ENCODE measurements around the gene MARS1.

The MARS1 gene

DNA sequence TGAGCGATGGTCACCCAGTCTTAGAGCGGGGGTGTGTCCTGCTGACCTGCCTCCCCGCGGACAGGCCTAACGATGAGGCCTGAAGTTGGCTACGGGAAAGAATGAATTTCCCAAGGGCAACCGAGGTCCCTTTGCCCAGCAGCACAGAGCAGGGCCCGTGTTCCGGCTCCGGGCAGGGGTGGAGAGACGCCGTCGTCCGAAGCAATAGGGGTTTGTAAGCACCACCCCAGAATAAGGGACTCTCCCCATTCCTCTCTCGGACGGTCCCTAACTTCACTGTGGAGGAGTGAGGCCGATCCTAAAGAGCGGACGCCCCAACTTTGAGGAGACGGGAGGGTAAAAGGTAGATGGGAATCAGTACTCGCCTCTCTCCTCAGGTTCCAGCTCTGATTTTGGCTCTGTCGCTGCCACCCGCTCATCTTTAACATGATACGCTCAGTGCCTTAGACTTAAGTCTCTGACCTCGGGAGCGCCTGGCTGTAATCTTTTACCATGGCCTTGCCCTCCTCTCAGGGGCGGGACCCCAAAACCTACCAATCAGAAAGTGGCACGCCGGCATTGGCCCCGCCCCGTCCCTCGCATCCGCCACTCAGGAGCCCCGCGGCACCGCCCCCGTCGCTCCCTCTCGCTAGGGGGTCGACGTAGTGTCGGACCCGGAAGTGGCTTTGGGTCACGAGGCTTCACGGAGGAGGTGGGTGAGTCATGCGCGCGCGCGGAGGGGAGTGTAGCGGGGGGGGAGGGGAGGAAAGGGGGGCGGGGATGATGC is 32.4 kb downstream of the MARS1 start, which contains the start of gene DDIT3:
Gene DDIT3, minus strand, starts transcription at position 462 of the 766 bp plus-strand sequence. CDS start 3,108 bp downstream, outside the sequence.
- Histone ChIP-seq H3K36me3 (ENCODE audit: insufficient read depth, low read length) (peaks cover 62% of the 10 kb centered on the region), H3K9me3 (ENCODE audit: low read depth, low read length) (no peaks in the 10 kb centered on the region), H3K4me3 (peak within 1 kb of the TSS; percentile 94), H3K27ac (peak within 1 kb of the TSS; percentile 100), H3K9ac (ENCODE audit: insufficient read length) (peak within 1 kb of the TSS; percentile 98)
- DNase-seq (ENCODE audit: low read depth, low spot score): peak; percentile 88
- TF ChIP-seq POLR2AphosphoS5 (IDR thresholded peaks at IDR 0.05; ENCODE audit: borderline replicate concordance, low read depth, low read length): peak; percentile 99
- no peak for TF ChIP-seq EZH2 (IDR thresholded peaks at IDR 0.05)

DNA sequence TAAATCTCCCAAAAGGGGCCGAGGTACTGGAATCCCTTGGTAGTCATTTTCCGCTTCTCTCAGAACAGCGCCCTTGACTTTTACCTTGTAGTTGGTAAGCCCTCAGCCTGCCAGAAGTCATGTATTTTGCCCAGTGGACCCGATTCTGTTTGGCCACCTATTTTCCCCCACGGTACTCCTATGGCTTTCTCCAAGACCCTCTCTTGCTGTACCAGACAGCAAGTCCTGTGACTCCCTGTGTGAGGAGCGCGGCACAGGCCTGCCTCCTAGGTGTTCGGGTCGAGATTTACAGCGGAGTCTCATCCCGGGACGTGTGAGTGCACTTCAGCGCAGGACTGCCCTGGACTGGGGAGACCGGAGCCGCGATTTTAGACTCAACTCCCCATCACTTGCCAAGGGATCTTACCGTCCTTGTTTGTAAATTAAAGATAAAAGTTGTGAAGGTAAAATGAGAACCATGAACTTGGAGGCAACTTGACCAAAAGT is 33.7 kb downstream of the MARS1 start:
- peak overlapping the region; percentile 98 for H3K4me3 ChIP-seq
- peak overlapping the region; percentile 74 for H3K9ac ChIP-seq (ENCODE audit: insufficient read length)
- H3K36me3 ChIP-seq (ENCODE audit: insufficient read depth, low read length): peaks cover 62% of the 10 kb centered on the region
- no peaks in the 10 kb centered on the region for H3K9me3 ChIP-seq (ENCODE audit: low read depth, low read length)
- peak overlapping the region; percentile 100 for H3K27ac ChIP-seq
- TF ChIP-seq EZH2 (IDR thresholded peaks at IDR 0.05) (no peak), POLR2AphosphoS5 (IDR thresholded peaks at IDR 0.05; ENCODE audit: borderline replicate concordance, low read depth, low read length) (no peak; the same call in 1 of the 2 replicates), FOXP2 (optimal IDR thresholded peaks at IDR 0.05; ENCODE audit: control extremely low read depth, extremely low read length, insufficient read depth) (no peak)
- DNase-seq (ENCODE audit: low read depth, low spot score): no peak

DNA sequence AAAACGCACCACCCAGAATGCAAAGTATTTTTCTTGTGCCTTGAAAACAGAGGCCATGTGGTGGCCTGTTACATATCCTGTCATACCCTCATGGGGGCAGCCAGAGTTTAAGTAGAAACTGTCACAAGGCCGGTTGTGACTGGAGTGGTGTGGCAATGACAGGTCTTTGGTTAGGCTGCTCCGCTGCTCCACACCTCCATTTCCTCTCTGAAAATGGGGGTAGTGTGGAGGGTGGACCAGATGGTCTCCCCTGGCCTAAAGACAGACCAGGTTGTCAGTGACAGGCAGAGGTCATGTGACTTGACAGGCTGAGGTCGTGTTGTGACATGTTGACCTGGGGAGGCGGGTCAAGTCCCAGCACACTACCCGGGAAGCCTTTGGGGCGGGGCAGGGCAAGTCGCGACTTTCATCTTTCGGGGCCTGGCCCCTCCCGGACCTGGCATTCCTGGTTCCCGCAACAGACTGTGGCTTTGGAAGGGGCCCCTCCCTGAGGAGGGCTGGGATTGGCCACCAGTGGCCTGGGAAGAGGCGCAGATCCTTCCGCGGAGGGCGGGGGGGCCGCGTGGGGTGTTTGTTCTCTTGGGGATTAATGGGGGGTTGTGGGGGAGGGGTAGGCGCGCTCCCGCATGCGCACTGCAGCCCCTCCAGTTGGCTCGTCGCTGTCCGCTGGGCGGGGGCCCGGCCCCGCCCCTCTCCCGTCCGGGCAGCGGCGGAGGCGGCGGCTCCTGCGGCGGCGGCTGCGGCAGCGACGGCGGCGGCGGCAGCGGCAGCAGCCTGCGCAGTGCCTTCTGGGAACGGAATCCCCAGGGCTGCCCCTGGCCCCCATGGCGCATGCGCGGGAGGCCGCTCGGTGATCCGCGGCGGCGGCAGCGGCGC is 34.4 kb downstream of the MARS1 start, which contains the start of gene MBD6:
Gene MBD6, plus strand, starts transcription at position 814 of the 876 bp plus-strand sequence. CDS start 1,480 bp downstream, outside the sequence.
- peaks cover 62% of the 10 kb centered on the region for H3K36me3 ChIP-seq (ENCODE audit: insufficient read depth, low read length)
- H3K27ac ChIP-seq: peak within 1 kb of the TSS; percentile 100
- H3K9ac ChIP-seq (ENCODE audit: insufficient read length): peak within 1 kb of the TSS; percentile 91
- DNase-seq (ENCODE audit: low read depth, low spot score): peak; percentile 62
- H3K4me3 ChIP-seq: peak within 1 kb of the TSS; percentile 98
- H3K9me3 ChIP-seq (ENCODE audit: low read depth, low read length): no peaks in the 10 kb centered on the region
- TF ChIP-seq EZH2 (IDR thresholded peaks at IDR 0.05) (no peak), FOXP2 (optimal IDR thresholded peaks at IDR 0.05; ENCODE audit: control extremely low read depth, extremely low read length, insufficient read depth) (peak; percentile 81), POLR2AphosphoS5 (IDR thresholded peaks at IDR 0.05; ENCODE audit: borderline replicate concordance, low read depth, low read length) (0 out of 2 replicates have a peak, but pooled peaks have one; percentile 43)

DNA sequence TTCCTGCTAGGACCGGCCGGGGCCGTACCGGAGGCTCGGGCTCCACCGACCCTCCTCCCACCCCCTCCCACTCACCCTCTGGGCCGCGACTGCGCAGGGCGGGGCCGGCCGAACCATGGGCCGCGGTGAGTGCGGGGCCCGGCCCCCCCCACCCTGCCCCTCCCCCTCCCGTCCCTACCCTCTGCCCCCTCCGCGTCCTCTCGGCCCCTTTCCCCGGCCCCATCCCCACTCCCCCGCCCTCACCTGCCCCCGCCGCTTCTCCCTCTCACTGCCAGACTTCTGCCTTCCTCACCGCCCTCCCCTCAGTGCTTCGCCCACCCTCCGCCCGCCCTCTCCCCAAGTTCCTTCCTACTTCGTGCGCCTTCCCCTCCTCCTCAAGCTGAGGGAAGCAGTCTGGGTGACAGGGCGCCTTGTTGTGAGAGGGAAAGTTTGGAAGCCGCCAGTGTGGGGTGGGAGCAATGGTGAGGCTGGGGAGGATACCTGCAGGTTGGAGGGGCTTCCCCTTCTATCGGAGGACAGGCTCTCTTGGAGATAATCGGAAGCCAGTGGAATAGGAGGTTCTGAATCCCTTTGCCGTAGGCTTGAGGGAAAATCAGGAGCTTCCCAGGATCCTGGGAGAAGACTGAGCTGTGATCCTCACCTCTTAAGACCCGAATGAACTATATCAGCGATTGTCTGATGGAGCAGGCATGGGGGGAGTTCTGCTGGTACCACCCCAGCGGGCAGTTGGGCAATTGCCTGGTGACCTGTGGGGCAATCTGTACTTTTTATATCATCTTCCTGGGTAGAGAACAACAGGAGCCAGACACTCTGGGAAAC is 35.2 kb downstream of the MARS1 start:
- Histone ChIP-seq H3K36me3 (ENCODE audit: insufficient read depth, low read length) (peaks cover 62% of the 10 kb centered on the region), H3K4me3 (peak overlapping the region; percentile 98), H3K9ac (ENCODE audit: insufficient read length) (peak overlapping the region; percentile 91), H3K9me3 (ENCODE audit: low read depth, low read length) (no peaks in the 10 kb centered on the region), H3K27ac (peak overlapping the region; percentile 83)
- TF ChIP-seq FOXP2 (optimal IDR thresholded peaks at IDR 0.05; ENCODE audit: control extremely low read depth, extremely low read length, insufficient read depth) (no peak), EZH2 (IDR thresholded peaks at IDR 0.05) (no peak), POLR2AphosphoS5 (IDR thresholded peaks at IDR 0.05; ENCODE audit: borderline replicate concordance, low read depth, low read length) (0 out of 2 replicates have a peak, but pooled peaks have one; percentile 31)
- DNase-seq (ENCODE audit: low read depth, low spot score): no peak

DNA sequence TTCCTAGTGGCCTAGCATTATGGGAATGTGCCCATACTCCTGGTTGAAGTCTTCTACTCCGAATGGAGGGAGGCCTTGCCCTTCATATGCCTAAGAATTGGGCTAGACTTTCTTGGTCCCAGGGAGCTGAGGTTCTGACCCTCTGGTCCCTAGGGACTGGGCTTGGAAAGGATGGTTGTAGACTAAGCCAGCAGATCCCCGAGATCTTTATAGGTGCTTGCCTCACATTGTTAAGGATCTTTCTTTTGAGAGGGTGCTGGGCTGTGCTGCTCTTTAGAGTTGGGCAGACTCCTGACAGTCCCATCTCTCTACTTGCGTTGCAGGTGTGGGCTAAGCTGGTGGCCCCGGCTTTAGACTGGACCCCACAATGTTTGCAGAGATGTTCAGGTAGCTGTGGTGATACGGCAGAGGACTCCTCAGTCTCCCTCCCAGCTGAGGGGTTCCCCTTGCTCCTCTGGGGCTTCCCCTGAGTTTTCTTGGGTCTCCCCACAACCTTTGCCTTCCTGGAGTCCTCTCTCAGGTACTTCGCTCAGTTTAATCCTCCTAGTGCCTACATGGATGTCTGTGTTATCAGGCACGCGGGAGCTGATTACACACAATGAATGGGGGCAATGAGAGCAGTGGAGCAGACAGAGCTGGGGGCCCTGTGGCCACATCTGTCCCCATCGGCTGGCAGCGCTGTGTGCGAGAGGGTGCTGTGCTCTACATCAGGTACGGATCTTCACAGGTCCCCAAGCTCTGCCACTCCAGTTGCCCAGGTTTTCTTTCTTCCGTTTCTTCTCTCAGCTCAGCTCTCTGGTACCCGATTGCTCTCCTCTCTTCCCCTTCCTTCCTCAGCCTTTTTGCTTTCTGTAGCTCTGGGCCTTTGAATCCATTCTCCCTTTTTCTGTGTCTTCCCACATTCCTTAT is 36.1 kb downstream of the MARS1 start:
- TF ChIP-seq EZH2 (IDR thresholded peaks at IDR 0.05): no peak
- TF ChIP-seq POLR2AphosphoS5 (IDR thresholded peaks at IDR 0.05; ENCODE audit: borderline replicate concordance, low read depth, low read length): no peak
- no peak for TF ChIP-seq FOXP2 (optimal IDR thresholded peaks at IDR 0.05; ENCODE audit: control extremely low read depth, extremely low read length, insufficient read depth)
- H3K27ac ChIP-seq: peak overlapping the region; percentile 83
- H3K9me3 ChIP-seq (ENCODE audit: low read depth, low read length): no peaks in the 10 kb centered on the region
- H3K9ac ChIP-seq (ENCODE audit: insufficient read length): peak overlapping the region; percentile 91
- peaks cover 62% of the 10 kb centered on the region for H3K36me3 ChIP-seq (ENCODE audit: insufficient read depth, low read length)
- no peak for DNase-seq (ENCODE audit: low read depth, low spot score)
- H3K4me3 ChIP-seq: peak overlapping the region; percentile 98

DNA sequence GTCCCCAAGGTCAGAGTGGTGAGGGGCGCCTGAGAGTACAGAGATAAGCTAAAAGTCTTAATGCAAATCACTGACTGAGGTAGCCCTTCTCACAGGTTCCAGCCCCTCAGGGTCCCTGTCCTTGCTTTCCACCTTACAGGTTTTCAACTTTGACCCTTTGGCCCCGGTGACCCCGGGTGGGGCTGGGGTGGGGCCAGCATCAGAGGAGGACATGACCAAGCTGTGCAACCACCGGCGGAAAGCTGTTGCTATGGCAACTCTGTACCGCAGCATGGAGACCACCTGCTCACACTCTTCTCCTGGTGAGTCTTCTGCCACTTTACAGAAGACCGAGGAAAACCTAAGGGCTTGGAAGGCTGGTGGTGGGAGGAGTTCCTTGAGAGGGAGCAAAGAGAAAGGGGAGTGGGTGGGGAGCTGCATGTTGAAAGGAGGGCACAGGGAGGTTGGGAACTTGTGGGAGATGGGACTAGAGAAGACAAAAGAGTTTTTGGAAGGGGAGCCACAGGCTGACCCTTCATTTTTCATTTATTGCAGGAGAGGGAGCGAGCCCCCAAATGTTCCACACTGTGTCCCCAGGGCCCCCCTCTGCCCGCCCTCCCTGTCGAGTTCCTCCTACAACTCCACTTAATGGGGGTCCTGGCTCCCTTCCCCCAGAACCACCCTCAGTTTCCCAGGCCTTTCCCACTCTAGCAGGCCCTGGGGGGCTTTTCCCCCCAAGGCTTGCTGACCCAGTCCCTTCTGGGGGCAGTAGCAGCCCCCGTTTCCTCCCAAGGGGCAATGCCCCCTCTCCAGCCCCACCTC is 37.1 kb downstream of the MARS1 start:
- no peak for TF ChIP-seq FOXP2 (optimal IDR thresholded peaks at IDR 0.05; ENCODE audit: control extremely low read depth, extremely low read length, insufficient read depth)
- no peak for TF ChIP-seq EZH2 (IDR thresholded peaks at IDR 0.05)
- TF ChIP-seq POLR2AphosphoS5 (IDR thresholded peaks at IDR 0.05; ENCODE audit: borderline replicate concordance, low read depth, low read length): no peak
- H3K36me3 ChIP-seq (ENCODE audit: insufficient read depth, low read length): peaks cover 60% of the 10 kb centered on the region
- H3K4me3 ChIP-seq: peak overlapping the region; percentile 98
- no peak for DNase-seq (ENCODE audit: low read depth, low spot score)
- H3K9ac ChIP-seq (ENCODE audit: insufficient read length): no peak overlapping the region
- H3K27ac ChIP-seq: no peak overlapping the region; the same call in 1 of the 2 replicates
- no peaks in the 10 kb centered on the region for H3K9me3 ChIP-seq (ENCODE audit: low read depth, low read length)

All from SK-N-MC (cell line).